KOPT-K1 (cell line): ENCODE results near the gene WDR93.

ENCODE experiments used
- H3K27ac ChIP-seq: fragments of 200-600 bp; sonication (generic); 2 replicates; pipeline ENCODE4 v1.5.1; 2016; ENCODE audit warnings: antibody characterized with exemption, mild to moderate bottlenecking, low read depth, low read length; ENCODE audit not compliant: poor library complexity, severe bottlenecking
- H3K36me3 ChIP-seq: fragments of 200-600 bp; sonication (generic); 2 replicates; pipeline ENCODE4 v1.5.1; 2017; ENCODE audit warnings: antibody characterized with exemption, mild to moderate bottlenecking, low read length, moderate library complexity; ENCODE audit not compliant: insufficient read depth
- H3K9me3 ChIP-seq: fragments of 200-600 bp; sonication (generic); 2 replicates; pipeline ENCODE4 v1.5.1; 2017; ENCODE audit warnings: antibody characterized with exemption, low read length, mild to moderate bottlenecking; ENCODE audit not compliant: insufficient read depth, poor library complexity, severe bottlenecking

WDR93 gene

DNA sequence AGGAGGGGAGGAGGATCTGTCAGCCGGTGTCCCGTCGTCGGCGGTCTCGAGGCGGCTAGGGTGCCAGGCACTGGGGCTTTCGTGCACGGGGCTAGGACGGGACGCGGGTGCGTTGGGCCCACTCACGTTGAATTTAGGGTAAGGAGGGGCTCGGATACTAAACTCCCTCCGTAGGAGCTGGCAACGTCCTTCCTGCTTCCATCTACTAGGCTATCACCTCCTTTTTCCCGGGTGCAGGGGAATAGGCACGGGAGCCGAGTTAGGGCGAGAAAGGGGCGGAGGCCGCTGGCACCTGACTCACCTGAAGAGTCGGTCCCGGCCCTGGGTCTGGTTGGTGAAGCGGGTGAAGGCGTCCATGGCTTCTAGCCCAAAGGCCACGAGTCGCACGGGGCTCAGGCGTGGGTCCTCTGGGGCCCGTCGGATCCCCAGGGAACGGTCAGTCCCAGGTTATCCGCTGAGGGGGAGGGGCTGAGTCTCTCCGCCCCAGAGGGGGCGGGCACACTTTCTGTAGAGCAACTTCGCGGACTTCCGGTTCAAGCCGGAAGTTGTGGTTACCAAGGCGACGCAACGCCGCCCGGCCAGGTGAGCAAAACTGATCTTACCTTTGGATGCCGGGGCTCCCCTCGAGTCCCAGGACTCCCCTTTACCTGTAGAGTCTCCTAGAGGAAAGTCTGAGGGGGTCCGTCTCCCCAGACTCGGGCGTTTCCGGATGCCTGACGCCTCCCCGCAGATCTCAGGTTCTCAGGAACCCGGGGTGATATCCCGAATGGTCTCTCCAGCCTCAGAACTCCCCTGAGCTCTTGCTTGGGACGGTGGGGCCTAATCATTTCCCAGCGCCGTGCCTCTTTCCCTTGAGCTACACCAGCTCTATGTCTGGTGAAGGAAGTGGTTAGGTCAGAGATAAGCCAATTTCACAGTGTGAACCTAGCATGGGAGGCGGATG lies at the start of gene WDR93, which contains the start of gene PEX11A:
WDR93 (plus strand) TSS at position 536 of the 943 bp plus-strand sequence. CDS start 10,936 bp downstream, outside the sequence.
PEX11A (minus strand) TSS at position 479 of the 943 bp plus-strand sequence; CDS start at position 357, 122 bp downstream.
- no peak within 1 kb of the TSS for H3K27ac ChIP-seq

DNA sequence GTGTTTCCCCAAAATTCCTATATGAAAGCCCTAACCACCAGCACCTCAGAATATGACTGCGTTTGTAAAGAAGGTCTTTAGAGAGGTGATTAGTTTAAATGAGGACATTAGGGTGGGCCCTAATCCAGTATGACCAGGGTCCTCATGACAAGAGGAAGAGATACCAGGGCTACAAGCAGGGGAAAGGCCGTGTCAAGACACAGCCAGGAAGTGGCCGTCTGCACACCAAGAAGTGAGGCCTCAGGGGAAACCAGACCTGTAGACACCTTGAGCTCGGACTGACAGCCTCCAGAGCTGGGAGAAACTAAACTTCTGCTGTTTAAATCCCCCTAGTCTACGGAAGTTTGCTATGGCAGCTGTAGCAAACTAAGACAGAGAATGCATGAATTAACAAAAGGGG lies 49.6 kb upstream of the WDR93 start:
- Histone ChIP-seq H3K9me3 (no peaks in the 10 kb centered on the region), H3K27ac (no peak overlapping the region), H3K36me3 (peaks cover 39% of the 10 kb centered on the region)

More for the DNA sequence above, at the start of gene WDR93, which contains the start of gene PEX11A:
- no peaks in the 10 kb centered on the region for H3K36me3 ChIP-seq
- H3K9me3 ChIP-seq: no peaks in the 10 kb centered on the region

- H3K9me3 ChIP-seq: no peaks in the 10 kb centered on the region
- peaks cover 39% of the 10 kb centered on the region for H3K36me3 ChIP-seq
- H3K27ac ChIP-seq: no peak overlapping the region
Measured at GRCh38 chr15:89642106-89642505, 48.5 kb upstream of the WDR93 start.

DNA sequence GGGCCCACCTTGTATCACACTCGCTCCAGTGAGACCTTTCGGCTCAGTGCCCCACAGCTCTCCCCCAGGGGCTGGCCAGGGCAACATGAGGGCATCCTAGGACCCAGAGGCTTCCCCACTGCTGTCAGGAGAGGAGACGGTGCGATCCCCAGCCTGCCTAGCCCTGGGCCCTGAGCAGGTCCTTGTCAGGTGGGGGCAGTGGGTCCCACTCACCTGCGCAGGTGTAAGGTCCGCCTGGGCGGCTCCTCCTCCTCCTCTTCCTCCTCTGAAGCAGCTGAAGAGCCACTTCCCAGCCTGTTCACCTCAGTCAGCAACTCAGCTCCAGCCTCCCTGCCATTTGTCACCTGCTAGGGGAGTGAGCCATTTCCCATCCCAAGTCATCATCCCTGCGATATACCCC lies 44.9 kb upstream of the WDR93 start:
- Histone ChIP-seq H3K27ac (no peak overlapping the region), H3K9me3 (no peaks in the 10 kb centered on the region), H3K36me3 (peaks cover 45% of the 10 kb centered on the region)

DNA sequence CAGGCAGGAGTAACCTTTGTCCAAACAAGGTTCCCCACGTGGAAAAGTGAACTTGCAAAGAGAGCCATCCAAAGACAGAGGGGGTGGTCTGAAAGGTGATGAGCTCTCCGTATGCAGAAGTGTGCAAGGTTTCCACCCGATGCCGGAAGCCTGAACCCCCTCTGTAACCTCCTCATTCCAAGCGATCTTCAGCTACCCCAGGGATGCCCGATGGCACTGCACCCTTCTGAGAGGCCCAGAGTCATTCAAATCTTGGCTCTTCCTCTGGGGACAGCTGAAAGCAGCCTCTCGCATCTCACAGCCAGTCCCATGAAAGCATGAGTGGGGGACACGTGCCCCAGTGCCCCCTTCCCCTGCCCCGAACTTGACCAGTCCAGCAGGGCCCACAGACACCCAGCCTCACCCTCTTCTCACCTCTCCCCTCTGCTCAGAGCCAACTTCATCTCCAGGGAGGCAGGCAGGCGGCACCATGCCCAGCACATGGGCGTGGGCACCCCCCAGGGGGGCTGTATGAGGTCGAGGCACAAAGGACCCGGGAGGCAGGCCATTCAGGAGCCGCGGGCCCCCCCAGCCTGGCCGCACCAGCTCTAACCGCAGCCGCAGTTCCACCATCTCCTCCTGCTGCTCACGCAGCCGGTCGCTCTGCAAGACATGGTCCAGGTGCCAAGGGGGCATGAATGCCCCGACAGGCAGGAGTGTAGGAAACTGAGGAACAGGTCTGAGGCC lies 44.0 kb upstream of the WDR93 start:
- H3K27ac ChIP-seq: no peak overlapping the region
- H3K36me3 ChIP-seq: peaks cover 37% of the 10 kb centered on the region
- H3K9me3 ChIP-seq: no peaks in the 10 kb centered on the region

DNA sequence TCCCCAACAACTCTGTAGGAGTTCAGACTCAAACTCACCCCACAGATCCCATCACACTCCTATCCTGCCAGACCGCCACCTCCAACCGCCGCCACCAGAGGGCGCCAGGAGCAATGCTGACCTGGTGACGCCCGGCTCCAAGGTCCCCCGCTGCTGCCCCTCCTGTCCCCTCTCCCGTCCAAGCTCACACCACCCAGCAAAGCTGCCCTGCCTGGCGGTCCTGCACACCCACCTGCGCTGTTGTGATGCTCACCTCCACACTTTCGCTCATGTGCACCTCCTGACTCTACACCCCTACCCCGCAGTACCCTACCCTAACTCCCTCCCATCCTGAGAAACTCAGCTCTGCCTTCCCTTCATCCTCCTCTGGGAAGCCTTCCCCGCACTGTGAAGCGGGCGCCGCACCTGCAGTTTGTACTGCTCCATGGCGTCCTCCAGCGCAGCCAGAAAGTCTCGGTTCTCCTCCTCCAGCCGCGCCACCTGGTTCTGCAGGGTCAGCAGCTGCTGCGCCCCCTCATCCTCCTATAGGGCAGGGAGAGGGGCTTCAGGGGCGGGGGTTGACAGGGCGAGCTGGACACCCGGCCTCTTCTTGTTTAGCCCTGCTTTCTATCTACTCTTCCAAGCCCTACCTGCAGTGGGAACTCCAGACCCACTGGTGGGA lies 43.3 kb upstream of the WDR93 start:
- Histone ChIP-seq H3K27ac (no peak overlapping the region), H3K36me3 (peaks cover 34% of the 10 kb centered on the region)

DNA sequence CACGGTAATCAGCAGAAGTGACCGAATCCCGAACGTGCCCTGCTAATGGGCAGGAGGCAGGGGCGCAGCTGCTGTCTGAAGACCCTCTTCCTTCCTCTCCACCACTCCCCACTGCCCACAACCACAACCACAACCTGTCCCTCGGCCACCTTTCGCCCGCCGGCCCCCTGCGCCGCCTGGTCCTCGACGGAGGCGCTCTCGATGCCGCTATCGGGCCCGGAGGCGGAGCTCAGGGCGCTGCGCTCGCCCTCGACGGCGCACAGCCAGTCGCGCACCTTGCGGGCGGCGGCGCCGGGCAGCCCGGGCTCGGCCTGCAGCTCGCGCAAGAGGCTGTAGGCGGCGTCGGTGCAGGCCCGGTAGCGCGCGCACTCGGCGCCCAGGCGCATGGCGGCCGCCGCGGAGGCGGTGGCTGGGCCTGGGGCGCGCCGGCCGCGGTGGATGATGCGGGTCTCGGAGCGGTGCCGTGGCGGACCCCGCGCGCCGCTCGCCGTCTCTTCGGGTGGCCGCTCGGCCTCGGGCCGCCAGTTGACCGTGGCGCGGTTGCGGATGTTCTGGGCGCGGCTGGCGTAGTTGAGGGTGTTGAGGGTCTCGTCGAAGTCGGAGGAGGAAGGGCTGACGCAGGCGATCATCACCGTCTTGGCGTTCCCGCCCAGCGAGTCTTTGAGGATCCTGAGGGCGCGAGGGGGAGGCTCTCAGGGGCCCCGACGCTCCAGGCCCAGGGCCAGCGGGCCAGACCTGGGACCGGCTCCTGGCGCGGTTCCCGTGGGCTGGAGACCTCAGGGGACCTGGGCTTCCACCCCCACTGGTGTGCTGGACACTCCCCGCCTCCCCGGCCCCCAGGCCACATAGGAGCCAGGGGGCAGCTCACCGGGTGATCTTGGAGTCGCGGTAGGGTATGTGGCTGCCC lies 42.3 kb upstream of the WDR93 start:
- no peak overlapping the region for H3K27ac ChIP-seq
- peaks cover 28% of the 10 kb centered on the region for H3K36me3 ChIP-seq
- H3K9me3 ChIP-seq: no peaks in the 10 kb centered on the region

More for the DNA sequence above, 43.3 kb upstream of the WDR93 start:
- no peaks in the 10 kb centered on the region for H3K9me3 ChIP-seq

GRCh38 chr15:89649013-89649625 lies 41.5 kb upstream of the WDR93 start:
- H3K36me3 ChIP-seq: peaks cover 27% of the 10 kb centered on the region; the same call in 1 of the 2 replicates
- H3K9me3 ChIP-seq: no peaks in the 10 kb centered on the region
- H3K27ac ChIP-seq: no peak overlapping the region

- Histone ChIP-seq H3K27ac (no peak overlapping the region), H3K9me3 (no peaks in the 10 kb centered on the region), H3K36me3 (peaks cover 25% of the 10 kb centered on the region; the same call in 1 of the 2 replicates)
Measured at GRCh38 chr15:89649716-89650115, 40.9 kb upstream of the WDR93 start.

DNA sequence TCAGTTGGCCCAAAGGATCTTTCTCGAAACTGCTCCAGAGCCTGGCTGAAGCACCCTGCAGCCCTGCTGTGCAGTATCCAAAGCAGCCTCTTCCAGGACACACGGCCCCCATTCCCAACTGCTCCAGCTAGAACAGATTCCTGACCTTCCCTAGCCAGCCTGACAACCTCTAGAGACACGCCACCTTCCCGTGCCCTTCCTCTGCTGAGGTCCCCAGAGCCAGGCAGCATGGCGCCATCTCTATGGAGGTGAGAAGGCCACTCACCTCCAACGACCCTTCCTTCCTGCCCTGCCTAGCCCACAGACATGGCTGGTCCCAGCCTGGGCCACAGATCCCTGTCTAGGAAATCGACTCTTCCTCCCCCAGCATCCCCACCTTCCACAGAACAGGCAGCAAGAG lies 38.5 kb upstream of the WDR93 start:
- no peak overlapping the region for H3K27ac ChIP-seq
- no peaks in the 10 kb centered on the region for H3K9me3 ChIP-seq
- H3K36me3 ChIP-seq: peaks cover 16% of the 10 kb centered on the region; the same call in 1 of the 2 replicates

GRCh38 chr15:89652666-89653065 lies 37.9 kb upstream of the WDR93 start:
- peaks cover 14% of the 10 kb centered on the region; the same call in 1 of the 2 replicates for H3K36me3 ChIP-seq
- H3K9me3 ChIP-seq: no peaks in the 10 kb centered on the region
- H3K27ac ChIP-seq: no peak overlapping the region

GRCh38 chr15:89653578-89653977 lies 37.0 kb upstream of the WDR93 start:
- H3K9me3 ChIP-seq: no peaks in the 10 kb centered on the region
- peaks cover 9% of the 10 kb centered on the region; the same call in 1 of the 2 replicates for H3K36me3 ChIP-seq
- H3K27ac ChIP-seq: no peak overlapping the region

DNA sequence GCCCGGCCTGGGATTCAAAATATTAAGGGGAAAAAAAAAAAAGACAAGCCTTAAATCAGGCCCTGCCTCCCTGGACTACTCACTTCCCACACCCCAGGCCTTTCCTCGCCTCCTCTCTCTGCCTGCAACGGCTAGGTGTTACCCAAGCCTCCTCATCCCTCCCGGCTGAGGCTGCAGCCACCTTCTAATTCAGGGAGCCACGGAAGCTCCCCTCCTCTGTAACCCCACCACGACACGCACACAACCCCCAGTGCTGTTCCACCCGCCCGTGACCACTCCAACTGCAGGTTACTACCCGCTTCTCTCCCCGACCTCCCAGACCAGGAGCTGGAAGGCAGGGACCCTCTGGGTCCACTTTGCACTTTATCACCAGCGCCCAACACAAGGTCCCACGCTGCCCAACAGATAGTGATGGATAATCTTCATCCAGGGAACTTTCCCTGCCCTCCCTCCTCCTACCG lies 36.3 kb upstream of the WDR93 start:
- Histone ChIP-seq H3K36me3 (peaks cover 8% of the 10 kb centered on the region; the same call in 1 of the 2 replicates), H3K27ac (peak overlapping the region; percentile 29), H3K9me3 (no peaks in the 10 kb centered on the region)
